GM18526 (cell line): ENCODE results near the gene TEKT2.

Source experiments
- POLR2A ChIP-seq: IDR thresholded peaks from 3 replicates; pipeline ENCODE4 v1.6.1; 2011; ENCODE audit not compliant: insufficient read length; ENCODE audit errors: extremely low read depth

TEKT2 gene

DNA sequence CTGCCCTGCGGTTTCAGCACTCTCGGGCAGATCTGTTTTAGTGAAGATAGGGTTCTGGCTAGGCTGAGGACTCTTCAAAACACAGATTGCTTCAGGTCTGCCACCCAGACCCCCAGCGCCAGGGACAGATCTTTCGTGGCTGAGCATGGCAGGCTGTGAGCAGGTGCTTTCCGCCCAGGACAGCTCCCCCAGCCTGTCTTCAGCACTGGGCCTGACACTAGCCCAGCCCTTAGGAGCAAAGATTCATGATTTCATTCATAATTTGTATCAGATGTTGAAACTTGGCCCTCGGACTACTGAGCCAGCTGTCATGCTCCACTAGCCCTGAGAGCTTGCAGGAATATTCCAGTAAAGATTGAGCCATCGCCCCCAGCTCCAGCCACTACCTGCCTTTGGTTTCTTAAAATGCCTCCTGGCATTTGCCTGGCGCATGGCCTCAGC lies 10.7 kb downstream of the TEKT2 start:
- TF ChIP-seq POLR2A: no peak

DNA sequence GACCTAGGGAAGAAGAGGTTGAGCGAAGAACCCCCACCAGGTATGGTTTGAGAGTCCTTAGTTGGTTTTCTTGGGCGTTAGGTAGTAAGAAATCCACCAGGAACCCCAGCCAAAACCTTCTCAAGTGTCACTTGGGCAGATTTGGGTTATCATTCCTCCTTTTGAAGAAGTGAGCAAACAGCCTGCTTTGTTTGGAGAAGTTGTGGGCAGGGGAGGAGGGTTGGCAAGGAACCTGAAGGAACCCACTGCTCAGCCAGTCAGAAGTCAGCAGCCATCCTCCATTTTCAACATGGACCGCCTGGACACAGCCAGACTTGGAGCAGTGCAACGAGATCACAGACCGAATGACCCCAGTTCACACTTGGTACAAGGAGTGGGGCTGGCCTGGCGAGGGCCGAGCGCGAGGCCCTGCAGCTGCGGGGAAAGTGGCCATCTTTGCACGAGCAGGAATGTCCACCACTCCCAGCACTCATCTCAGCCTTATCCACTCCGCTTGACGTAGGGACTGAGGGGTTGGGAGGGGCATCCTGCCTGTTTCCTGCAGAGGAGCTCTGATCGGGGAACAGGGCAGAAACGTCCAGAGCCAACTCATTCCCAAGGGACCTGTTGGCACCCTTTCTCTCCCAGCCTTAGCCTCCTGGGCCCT lies 12.0 kb downstream of the TEKT2 start:
- TF ChIP-seq POLR2A: no peak

DNA sequence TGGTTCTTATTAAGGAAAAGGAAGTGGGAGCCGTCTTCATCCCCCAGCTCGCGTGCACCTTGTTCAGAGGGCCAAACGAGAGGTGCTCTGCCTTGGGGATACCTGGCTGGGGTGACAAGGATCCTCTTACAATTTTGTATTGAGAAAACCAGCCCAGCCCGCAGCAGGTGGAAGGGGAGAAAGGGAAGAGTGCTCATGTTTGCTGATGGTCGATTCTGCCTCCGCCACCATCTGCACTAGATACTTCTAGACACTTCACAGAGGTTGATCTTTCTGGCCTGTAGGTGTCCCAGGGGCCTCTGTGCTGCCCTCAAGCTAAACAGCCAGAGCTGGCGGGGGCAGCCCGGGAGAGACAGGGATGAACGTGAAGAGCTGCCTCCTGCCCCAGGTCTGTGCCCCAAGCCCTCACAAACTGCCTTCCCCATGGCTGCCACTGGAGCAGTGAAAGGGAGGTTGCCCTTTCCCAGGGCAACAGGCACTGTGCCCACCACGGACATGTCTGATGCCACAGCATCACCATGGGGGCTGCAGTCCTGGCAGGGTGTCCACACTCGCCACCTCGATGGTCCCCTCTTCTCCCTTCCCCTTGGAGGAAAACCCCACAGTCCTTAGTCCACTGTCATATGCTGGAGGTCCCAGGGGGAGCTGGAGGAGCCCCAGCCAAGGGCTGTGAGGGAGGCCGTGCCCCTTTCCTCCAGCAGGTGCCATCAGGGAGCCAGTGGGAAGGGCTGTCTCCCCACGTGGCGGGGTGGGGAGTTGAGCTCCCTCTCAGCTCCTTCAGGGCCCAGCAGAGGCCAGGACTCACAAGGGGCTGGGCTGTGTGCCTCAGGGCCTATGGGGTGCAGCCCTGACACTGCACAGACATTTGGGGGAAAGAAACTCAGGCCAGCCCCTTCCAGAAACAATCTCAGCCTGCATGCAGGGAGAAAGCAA lies 12.9 kb downstream of the TEKT2 start:
- no peak for TF ChIP-seq POLR2A

DNA sequence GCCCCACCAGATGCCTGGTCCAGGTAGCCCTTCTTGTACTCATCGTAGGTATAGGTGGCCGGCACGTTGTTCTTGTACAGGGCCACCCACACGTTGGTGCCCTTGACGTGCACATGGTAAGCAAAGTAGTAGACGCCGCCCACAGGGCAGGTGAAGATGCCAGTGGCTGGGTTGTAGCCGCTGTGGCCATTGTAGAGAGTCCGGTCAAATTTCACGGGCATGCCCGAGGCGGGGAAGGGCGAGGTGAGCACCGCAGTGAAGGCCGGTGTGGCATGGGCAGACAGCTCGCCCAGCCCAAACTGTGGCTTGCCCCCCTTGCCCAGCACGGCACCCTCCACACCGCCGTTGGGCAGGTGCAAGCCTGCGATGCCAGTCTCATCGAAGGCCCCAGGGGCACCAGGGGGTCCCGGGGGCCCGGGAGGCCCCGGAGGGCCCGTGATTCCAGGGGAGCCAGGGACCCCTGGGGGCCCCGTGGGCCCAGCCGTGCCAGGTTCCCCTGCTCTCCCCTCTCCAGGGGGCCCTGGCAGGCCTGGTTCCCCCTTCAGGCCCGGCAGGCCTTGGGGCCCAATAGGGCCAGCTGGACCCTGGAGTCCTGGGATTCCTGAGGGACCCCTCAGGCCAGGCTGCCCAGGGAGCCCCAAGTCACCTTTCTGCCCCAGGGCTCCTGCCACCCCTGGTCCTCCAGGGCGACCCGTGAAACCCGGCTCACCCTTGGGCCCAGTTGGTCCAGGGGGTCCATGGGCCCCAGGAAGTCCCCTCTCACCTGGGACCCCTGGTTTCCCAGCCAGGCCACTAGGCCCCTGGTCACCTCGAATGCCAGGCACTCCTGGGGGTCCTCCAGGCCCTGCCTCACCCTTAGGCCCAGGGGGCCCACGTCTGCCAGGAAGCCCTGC lies 14.0 kb downstream of the TEKT2 start:
- TF ChIP-seq POLR2A: no peak

DNA sequence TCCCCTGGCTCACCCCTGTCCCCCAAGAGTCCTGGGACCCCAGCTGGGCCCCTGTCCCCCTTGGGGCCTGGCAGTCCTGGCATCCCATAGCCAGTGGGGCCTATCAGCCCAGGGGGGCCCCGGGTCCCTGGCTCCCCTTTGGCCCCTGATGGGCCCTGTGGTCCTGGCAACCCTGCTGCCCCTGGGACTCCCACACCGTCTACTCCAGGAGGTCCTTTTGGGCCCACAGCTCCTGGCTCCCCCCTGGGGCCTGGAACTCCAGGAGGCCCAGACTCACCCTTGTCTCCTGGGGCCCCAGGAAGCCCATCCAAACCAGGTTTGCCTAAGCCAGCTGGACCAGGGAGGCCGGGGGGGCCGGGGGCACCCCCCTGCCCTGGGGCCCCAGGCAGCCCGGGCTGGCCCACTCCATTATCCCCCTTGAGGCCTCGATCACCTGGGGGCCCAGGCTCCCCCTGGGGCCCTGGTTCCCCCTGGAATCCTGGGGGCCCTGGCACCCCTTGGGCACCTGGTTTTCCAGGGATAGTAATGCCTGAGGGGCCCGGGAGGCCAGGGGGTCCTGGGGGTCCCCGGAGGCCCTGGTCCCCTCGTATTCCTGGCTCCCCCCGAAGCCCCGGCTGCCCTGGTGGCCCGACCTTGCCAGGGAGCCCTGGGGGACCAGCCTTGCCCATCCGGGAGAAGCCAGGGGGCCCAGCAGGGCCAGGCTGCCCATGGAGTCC lies 14.9 kb downstream of the TEKT2 start:
- TF ChIP-seq POLR2A: no peak

DNA sequence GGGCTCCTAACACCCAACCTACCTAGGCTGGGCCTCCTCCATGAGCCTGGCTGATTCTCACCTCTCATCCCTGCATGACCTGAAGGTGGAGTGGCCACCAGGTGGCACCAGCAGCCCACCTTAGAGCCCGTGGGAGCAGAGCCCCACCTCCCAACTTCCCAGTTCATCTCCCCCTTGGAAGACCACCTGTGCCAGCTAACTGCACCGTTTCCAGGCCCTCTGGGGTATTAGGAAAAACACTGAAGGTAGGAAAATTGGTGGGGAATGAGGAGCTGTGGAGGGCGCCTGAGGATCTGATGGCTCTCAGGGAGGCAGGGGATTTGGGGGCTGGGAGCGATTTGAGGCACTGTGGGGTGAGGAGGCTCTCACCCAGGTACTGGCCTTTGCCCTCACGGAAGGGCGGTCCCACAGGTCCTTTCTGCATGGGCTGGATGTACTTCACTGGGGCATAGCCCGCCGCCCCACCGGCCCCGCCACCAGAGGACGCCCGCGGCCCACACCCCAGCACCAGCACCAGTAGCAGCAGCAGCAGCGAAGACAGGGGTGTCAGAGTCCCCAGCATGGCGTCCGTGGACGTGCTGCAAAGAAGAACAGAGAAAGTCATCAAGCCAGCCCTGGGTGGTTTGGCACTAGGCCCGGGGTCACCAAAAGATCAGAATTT lies 15.9 kb downstream of the TEKT2 start:
- TF ChIP-seq POLR2A: no peak

DNA sequence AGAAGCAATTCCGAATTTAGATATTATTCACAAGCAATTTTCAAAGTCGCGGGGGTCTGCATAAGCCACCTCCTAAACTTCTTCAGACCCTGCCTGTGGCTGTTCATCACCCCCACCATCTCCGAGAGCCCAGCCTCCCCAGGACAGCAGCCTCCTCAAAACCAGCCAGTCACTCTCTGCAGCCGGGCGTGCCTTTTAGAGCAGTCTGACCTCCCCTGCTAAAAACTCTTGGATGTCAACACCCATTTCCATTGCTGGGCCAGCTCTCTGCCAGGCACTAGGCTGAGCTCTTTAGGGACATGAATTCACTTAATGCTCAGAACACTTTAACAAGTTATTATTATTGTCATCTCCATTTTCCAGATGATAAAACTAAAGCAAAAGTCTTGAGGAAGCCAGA lies 16.5 kb downstream of the TEKT2 start:
- no peak for TF ChIP-seq POLR2A

DNA sequence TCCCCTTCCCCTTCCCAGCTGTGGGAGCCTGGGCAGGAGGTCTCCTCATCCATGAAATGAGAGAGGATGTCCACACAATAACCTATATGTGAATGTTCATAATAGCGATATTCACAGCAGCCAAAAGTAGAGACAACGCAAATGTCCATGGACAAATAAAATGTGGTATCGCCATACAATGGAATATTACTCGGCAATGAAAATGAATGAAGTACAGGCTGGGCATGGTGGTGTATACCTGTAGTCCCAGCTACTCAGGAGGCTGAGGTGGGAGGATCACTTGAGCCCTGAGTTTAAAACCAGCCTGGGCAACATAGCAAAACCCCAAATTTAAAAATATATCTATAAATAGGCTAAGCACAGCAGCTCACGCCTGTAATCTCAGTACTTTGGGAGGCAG lies 17.7 kb downstream of the TEKT2 start:
- no peak for TF ChIP-seq POLR2A

DNA sequence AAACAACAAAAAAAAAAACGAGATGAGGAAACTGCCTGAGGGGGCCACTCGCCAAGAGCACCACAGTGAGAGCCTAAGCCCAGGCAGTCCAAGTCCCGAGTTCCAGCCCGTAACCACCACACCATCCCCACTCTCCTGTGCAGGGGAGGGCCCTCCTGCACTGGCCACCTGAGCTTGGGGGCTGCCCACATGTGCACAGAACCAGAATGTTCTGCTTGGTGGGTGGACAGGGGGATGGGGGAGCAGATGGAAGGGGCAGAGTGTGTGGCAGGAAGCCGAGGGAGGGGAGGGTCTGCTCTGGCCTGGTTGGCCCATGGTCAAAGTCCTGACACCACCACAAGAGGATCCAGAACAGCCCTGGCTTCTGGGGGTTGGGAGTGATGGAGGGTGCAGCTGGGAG lies 22.4 kb downstream of the TEKT2 start:
- TF ChIP-seq POLR2A: no peak

DNA sequence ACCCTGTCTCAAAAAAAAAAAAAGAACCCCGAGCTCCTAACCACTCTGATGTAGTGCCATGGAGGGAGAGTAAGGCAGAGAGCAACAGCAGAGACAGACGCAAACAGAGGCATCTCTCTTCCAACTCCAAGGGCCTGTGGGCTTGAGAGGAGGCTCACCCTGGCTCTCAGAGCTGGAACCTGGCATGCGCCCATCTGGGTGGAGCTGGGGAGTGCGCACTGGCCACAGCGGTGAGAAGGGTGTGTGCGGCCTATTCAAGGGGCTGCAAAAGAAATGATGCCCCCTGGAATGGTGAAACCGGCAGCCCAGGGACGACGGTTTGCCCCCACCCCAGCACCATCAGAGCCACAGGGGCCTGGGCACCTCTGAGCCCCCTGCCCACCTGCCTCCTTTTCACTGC lies 23.5 kb downstream of the TEKT2 start:
- no peak for TF ChIP-seq POLR2A

DNA sequence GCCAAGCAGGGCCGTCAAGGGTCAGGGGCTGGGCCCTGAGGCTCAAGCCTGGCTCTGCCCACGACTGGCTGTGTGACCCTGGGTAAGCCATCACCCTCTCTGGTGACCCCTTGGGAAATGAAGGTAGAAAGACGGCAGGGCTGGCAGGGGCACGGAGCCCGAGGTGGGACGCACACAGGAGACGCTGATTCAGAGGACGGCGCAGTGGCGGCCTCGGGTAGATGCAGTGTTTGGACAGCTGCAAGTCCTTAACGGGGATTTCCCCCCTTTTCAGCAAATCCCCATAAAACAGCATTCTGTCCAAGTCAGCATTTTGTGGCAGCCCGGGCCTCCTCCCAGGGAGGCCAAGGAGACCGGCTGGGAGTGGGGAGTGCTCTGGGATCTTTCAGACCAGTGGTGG lies 24.4 kb downstream of the TEKT2 start:
- TF ChIP-seq POLR2A: no peak

DNA sequence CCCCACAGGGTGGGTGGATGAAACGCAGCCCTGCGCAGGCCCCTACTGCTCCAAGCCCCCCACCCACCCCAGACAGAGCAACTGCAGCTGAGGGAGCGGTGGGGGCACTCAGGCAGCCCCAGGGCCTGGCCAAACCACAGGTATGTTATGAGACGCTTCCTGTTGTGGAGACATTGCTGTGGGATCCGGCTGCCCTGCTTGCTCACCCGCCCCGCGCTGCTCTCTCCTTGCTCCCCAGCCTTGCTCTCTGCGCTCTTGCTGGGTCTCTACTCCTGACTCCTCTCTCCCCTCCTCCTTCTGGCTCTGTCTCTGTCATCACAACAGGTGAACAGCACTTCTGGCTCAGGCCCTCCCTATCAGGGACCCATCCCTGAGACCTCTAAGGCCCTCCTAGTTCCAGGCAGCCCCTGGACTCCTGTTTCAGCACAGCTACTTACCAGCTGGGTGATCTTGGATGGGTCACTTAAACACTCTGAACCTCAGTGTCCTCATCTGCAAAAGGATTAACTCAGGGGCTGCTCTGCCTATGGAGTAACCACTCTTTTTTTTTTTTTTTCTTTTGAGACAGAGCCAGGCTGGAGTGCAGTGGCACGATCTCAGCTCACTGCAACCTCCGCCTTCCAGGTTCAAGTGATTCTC lies 25.3 kb downstream of the TEKT2 start:
- no peak for TF ChIP-seq POLR2A

DNA sequence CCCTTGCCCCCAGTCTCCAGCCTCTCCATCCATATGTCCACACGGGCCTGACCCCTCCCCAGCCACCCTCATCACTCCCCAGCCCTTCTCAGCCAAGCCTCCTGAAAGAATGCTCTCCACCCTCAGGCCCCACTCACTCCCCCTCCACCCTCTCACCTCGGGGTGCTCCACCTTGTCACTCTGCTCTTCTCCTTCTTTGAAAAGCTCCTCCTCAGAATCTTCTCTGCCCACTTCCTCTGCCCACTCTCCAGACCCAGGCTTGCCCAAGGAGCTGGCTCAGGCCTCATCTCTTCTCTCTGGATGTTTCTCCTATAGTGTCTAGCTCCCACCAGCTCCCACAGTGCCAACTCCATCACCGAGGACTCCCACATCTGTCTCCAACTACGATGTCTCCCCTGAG lies 27.3 kb downstream of the TEKT2 start:
- TF ChIP-seq POLR2A: no peak

DNA sequence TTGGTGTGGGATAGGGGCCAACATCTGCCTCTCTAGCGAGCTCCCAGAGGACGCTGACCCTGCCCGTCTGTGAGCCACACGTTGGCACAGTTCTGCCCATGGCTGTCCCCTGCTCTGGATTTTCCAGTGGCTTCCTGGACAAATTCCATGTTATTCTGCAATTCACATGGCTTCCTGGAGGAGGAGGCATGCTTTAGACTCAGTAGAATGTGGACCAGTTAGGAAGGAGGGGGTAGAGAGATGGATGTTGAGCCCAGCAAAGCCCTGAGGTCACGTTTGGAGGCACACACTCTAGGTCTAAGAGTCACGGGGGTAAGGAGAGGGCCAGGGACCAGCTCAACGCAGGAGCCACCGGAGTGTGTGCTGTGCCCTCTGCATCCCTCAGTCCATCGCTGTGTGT lies 28.9 kb downstream of the TEKT2 start:
- TF ChIP-seq POLR2A: no peak
